DND-41 (cell line): ENCODE results near the gene CHN2.

Experiments used
- ATAC-seq: fragments of 200-7000 bp; cut with Tn5 transposase; 3 replicates; pipeline ENCODE4 v1.9.1; 2021; ENCODE audit warnings: low read depth; ENCODE audit not compliant: insufficient read depth
- DNase-seq: peaks from one replicate; pipeline ENCODE4 v3.0.0-alpha.2; 2020
- H2AFZ ChIP-seq: 2 replicates; pipeline ENCODE4 v1.6.0; 2012; ENCODE audit warnings: low read depth, low read length
- H3K27ac ChIP-seq: 2 replicates; pipeline ENCODE4 v1.5.1; 2012; ENCODE audit warnings: low read length, inconsistent platforms
- H3K27me3 ChIP-seq: fragments of 200-600 bp; sonication (generic); 2 replicates; pipeline ENCODE4 v1.6.0; 2012; ENCODE audit warnings: low read length, mild to moderate bottlenecking, inconsistent platforms; ENCODE audit not compliant: insufficient read depth, poor library complexity
- H3K36me3 ChIP-seq: 2 replicates; pipeline ENCODE4 v1.5.1; 2012; ENCODE audit warnings: low read length, inconsistent platforms; ENCODE audit not compliant: insufficient read depth
- H3K4me1 ChIP-seq: 2 replicates; pipeline ENCODE4 v1.5.1; 2012; ENCODE audit warnings: mild to moderate bottlenecking, low read length; ENCODE audit not compliant: insufficient read depth
- H3K4me2 ChIP-seq: 2 replicates; pipeline ENCODE4 v1.6.0; 2012; ENCODE audit warnings: mild to moderate bottlenecking, moderate library complexity, low read length, inconsistent platforms; ENCODE audit not compliant: insufficient read depth
- H3K4me3 ChIP-seq, 2 experiments: fragments of 200-600 bp in 1 of 2; shearing (Covaris generic) in 1 of 2; 2 replicates each; pipeline ENCODE4 v1.5.1; 2012 to 2016; ENCODE audit warnings: inconsistent platforms in 2 of 2, low read length in 2 of 2, mild to moderate bottlenecking in 2 of 2, low read depth in 1 of 2, moderate library complexity in 1 of 2
- H3K79me2 ChIP-seq: 2 replicates; pipeline ENCODE4 v1.6.0; 2012; ENCODE audit warnings: low read length, inconsistent platforms; ENCODE audit not compliant: insufficient read depth
- H3K9ac ChIP-seq: 2 replicates; pipeline ENCODE4 v1.6.0; 2012; ENCODE audit warnings: low read depth, mild to moderate bottlenecking, inconsistent platforms, low read length, moderate library complexity
- H3K9me3 ChIP-seq: 2 replicates; pipeline ENCODE4 v1.5.1; 2012; ENCODE audit warnings: low read length, moderate library complexity, mild to moderate bottlenecking, inconsistent platforms; ENCODE audit not compliant: insufficient read depth, severe bottlenecking
- H4K20me1 ChIP-seq: 2 replicates; pipeline ENCODE4 v1.6.0; 2012; ENCODE audit warnings: low read length; ENCODE audit not compliant: insufficient read depth
- EZH2 ChIP-seq: IDR thresholded peaks from 3 replicates; pipeline ENCODE4 v1.6.1; 2012; ENCODE audit warnings: borderline replicate concordance, low read depth, mild to moderate bottlenecking, moderate library complexity, low read length, inconsistent platforms; ENCODE audit not compliant: severe bottlenecking
- TF ChIP-seq, protein P1 (sequence below): IDR thresholded peaks from 2 replicates; pipeline ENCODE4 v1.5.1; 2012; ENCODE audit warnings: borderline replicate concordance, low read length, moderate library complexity, mild to moderate bottlenecking; ENCODE audit not compliant: poor library complexity, severe bottlenecking; ENCODE audit errors: extremely low read depth

CHN2 gene

GRCh38 chr7:29309041-29309854 is 114.7 kb downstream of the CHN2 start:
- no peak overlapping the region for H2AFZ ChIP-seq
- peaks cover 8% of the 10 kb centered on the region for H3K9me3 ChIP-seq
- no peaks in the 10 kb centered on the region for H3K79me2 ChIP-seq
- DNase-seq (peak; percentile 9), ATAC-seq (no peak)
- H3K27me3 ChIP-seq: no peaks in the 10 kb centered on the region
- no peak overlapping the region for H3K9ac ChIP-seq
- TF ChIP-seq EZH2: no peak
- TF ChIP-seq, protein P1, sequence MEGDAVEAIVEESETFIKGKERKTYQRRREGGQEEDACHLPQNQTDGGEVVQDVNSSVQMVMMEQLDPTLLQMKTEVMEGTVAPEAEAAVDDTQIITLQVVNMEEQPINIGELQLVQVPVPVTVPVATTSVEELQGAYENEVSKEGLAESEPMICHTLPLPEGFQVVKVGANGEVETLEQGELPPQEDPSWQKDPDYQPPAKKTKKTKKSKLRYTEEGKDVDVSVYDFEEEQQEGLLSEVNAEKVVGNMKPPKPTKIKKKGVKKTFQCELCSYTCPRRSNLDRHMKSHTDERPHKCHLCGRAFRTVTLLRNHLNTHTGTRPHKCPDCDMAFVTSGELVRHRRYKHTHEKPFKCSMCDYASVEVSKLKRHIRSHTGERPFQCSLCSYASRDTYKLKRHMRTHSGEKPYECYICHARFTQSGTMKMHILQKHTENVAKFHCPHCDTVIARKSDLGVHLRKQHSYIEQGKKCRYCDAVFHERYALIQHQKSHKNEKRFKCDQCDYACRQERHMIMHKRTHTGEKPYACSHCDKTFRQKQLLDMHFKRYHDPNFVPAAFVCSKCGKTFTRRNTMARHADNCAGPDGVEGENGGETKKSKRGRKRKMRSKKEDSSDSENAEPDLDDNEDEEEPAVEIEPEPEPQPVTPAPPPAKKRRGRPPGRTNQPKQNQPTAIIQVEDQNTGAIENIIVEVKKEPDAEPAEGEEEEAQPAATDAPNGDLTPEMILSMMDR: peak; percentile 47
- H3K4me2 ChIP-seq: no peak overlapping the region
- H4K20me1 ChIP-seq: no peaks in the 10 kb centered on the region
- no peaks in the 10 kb centered on the region for H3K36me3 ChIP-seq
- no peak overlapping the region for H3K4me3 ChIP-seq
- no peaks in the 10 kb centered on the region for H3K4me1 ChIP-seq
- H3K27ac ChIP-seq: no peak overlapping the region

- no peak overlapping the region for H3K4me3 ChIP-seq
- H3K79me2 ChIP-seq: no peaks in the 10 kb centered on the region
- H3K9ac ChIP-seq: no peak overlapping the region
- TF ChIP-seq, protein P1: no peak
- TF ChIP-seq EZH2: no peak
- DNase-seq (no peak), ATAC-seq (no peak)
- H4K20me1 ChIP-seq: no peaks in the 10 kb centered on the region
- H3K27me3 ChIP-seq: no peaks in the 10 kb centered on the region
- no peaks in the 10 kb centered on the region for H3K4me1 ChIP-seq
- H3K9me3 ChIP-seq: peaks cover 8% of the 10 kb centered on the region
- no peak overlapping the region for H2AFZ ChIP-seq
- H3K36me3 ChIP-seq: no peaks in the 10 kb centered on the region
- no peak overlapping the region for H3K4me2 ChIP-seq
- no peak overlapping the region for H3K27ac ChIP-seq
These were observed 116.0 kb downstream of the CHN2 start for GRCh38 chr7:29310625-29311024.

- Histone ChIP-seq H2AFZ (no peak overlapping the region), H3K9me3 (peaks cover 8% of the 10 kb centered on the region), H3K4me1 (no peaks in the 10 kb centered on the region), H3K4me3 (no peak overlapping the region), H3K4me2 (no peak overlapping the region), H3K27me3 (no peaks in the 10 kb centered on the region), H3K27ac (no peak overlapping the region), H3K79me2 (no peaks in the 10 kb centered on the region), H3K9ac (no peak overlapping the region), H4K20me1 (no peaks in the 10 kb centered on the region), H3K36me3 (no peaks in the 10 kb centered on the region)
- no peak for TF ChIP-seq EZH2
- TF ChIP-seq, protein P1: no peak
- ATAC-seq: no peak
- DNase-seq: no peak
These were observed 116.7 kb downstream of the CHN2 start for GRCh38 chr7:29311314-29311713.
